Peyer's patch (tissue), 4 donors: ENCODE measurements around the gene TRAPPC12.

Experiments
- POLR2A ChIP-seq, 2 donors: fragments of 450-650 bp; IDR thresholded peaks; one replicate each; pipeline ENCODE4 v1.5.1; 2017; ENCODE audit warnings: antibody characterized with exemption in 2 of 2, mild to moderate bottlenecking in 2 of 2, moderate library complexity in 2 of 2
- TF ChIP-seq, protein P1 (sequence below), 6 experiments: fragments of 450-650 bp in 4 of 6; fragments of 200-600 bp in 2 of 6; sonication (generic) in 1 of 6; IDR thresholded peaks; one replicate each; pipeline ENCODE4 v1.5.1; 2017 to 2019; ENCODE audit warnings: antibody characterized with exemption in 6 of 6, mild to moderate bottlenecking in 3 of 6, moderate library complexity in 1 of 6

DNA sequence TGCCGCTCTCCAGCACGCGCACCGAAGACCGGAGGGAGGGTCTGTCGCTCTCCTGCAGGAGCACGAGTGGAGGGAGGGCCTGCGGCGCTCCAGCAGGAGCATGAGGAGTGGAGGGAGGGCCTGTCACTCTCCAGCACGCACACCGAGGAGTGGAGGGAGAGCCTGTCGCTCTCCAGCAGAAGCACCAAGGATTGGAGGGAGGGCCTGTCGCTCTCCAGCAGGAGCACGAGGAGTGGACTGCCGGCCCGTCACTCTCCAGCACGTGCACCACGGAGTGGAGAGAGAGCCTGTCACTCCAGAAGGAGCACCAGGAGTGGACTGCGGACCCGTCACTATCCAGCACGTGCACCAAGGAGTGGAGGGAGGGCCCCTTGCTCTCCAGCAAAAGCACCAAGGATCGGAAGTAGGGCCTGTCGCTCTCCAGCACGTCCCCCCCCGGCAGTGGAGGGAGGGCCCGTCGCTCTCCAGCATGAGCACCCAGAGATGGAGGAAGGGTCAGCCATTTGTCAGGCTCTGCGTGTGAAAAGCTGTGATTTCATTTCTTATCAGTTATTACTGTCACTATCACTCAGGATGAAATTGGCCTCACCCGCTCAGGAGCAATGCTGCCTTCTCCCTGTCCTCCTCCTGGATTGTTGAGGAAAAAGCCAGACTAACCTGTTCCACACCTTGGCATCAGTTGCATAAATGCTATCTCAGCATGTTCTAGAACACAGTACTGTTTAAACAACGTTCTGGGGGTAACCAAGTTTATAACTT is 103.9 kb downstream of the TRAPPC12 start:
- TF ChIP-seq, protein P1, sequence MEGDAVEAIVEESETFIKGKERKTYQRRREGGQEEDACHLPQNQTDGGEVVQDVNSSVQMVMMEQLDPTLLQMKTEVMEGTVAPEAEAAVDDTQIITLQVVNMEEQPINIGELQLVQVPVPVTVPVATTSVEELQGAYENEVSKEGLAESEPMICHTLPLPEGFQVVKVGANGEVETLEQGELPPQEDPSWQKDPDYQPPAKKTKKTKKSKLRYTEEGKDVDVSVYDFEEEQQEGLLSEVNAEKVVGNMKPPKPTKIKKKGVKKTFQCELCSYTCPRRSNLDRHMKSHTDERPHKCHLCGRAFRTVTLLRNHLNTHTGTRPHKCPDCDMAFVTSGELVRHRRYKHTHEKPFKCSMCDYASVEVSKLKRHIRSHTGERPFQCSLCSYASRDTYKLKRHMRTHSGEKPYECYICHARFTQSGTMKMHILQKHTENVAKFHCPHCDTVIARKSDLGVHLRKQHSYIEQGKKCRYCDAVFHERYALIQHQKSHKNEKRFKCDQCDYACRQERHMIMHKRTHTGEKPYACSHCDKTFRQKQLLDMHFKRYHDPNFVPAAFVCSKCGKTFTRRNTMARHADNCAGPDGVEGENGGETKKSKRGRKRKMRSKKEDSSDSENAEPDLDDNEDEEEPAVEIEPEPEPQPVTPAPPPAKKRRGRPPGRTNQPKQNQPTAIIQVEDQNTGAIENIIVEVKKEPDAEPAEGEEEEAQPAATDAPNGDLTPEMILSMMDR (IDR thresholded peaks at IDR 0.05): no peak
- TF ChIP-seq POLR2A (IDR thresholded peaks at IDR 0.05): no peak
